MCF 10A (cell line): ENCODE results near the gene GAS2. TPM values are rescaled to one million over a fixed set of nuclear protein-coding genes. Genes with fewer than 3 reads are reported as not detected.

ENCODE experiments used
- BruUV-seq: library from RNA; stranded (reverse); fragments of 400-500 nt; replicated peaks from 2 replicates; lab custom pipeline; 2021; lab: Mats Ljungman, UMichigan
- CTCF ChIA-PET: fragments of 300-600 bp; sonication (Branson Sonifier 250); formaldehyde crosslinking; extraction: SDS; loops from one replicate; lab custom pipeline; 2021; ENCODE audit warnings: antibody characterized with exemption, inconsistent platforms; lab: Yijun Ruan, JAX
- POLR2A ChIA-PET: fragments of 300-600, 350-650 bp; sonication (Branson Sonifier 250); formaldehyde crosslinking; extraction: SDS; loops from one replicate; lab custom pipeline; 2020; ENCODE audit warnings: antibody characterized with exemption, inconsistent platforms; lab: Yijun Ruan, JAX
- DNase-seq: peaks from one replicate; pipeline ENCODE4 v3.0.0-alpha.2; 2018; ENCODE audit not compliant: unreplicated experiment
- H3K27ac Mint-ChIP-seq: one replicate; pipeline ENCODE4 v1.8.0; 2022; ENCODE audit warnings: mild to moderate bottlenecking, low read depth, mixed read lengths; ENCODE audit not compliant: unreplicated experiment
- H3K27me3 Mint-ChIP-seq: one replicate; pipeline ENCODE4 v1.8.0; 2022; ENCODE audit warnings: mixed read lengths; ENCODE audit not compliant: insufficient read depth, unreplicated experiment
- H3K36me3 Mint-ChIP-seq: one replicate; pipeline ENCODE4 v1.8.0; 2022; ENCODE audit warnings: mild to moderate bottlenecking, moderate library complexity, mixed read lengths; ENCODE audit not compliant: insufficient read depth, unreplicated experiment
- H3K4me1 Mint-ChIP-seq: one replicate; pipeline ENCODE4 v1.8.0; 2022; ENCODE audit warnings: mixed read lengths; ENCODE audit not compliant: insufficient read depth, unreplicated experiment
- H3K4me3 Mint-ChIP-seq: one replicate; pipeline ENCODE4 v1.8.0; 2022; ENCODE audit warnings: mild to moderate bottlenecking, moderate library complexity, mixed read lengths; ENCODE audit not compliant: unreplicated experiment
- H3K9me3 Mint-ChIP-seq: one replicate; pipeline ENCODE4 v1.8.0; 2022; ENCODE audit warnings: mixed read lengths; ENCODE audit not compliant: unreplicated experiment
- CTCF ChIP-seq: fragments of 200-600 bp; IDR thresholded peaks from one replicate; pipeline ENCODE4 v1.8.0; 2022; ENCODE audit warnings: antibody characterized with exemption, mild to moderate bottlenecking; ENCODE audit not compliant: unreplicated experiment
- intact Hi-C: fragments of 100-400 bp; cut with micrococcal nuclease; formaldehyde crosslinking; loops from 2 replicates; pipeline ENCODE4 v1.14.1; 2022
- total RNA-seq: library from RNA; stranded (reverse); gene quantifications from 2 replicates; pipeline ENCODE4 v1.2.3, GENCODE V29; 2022

Gene GAS2
- total RNA-seq, 1 experiment from 2014 or later = 1.4 TPM

- Mint-ChIP-seq H3K9me3 (no peaks in the 10 kb centered on the region), H3K27me3 (peaks cover 57% of the 10 kb centered on the region), H3K36me3 (no peaks in the 10 kb centered on the region), H3K4me3 (no peak overlapping the region), H3K4me1 (no peaks in the 10 kb centered on the region), H3K27ac (no peak overlapping the region)
- intact Hi-C loops = no loop called here
- no peak for TF ChIP-seq CTCF
- ChIA-PET CTCF (interaction anchor here (0.6 to 1.2 kb wide), 3 partner anchors 54 to 353 kb away, joined by 3 to 4 read pairs (median 3); no protein-coding TSS in a partner anchor), POLR2A (interaction anchor here (0.6 kb wide), 1 partner anchor 13 kb away, joined by 3 read pairs; no protein-coding TSS in a partner anchor)
- no peak for DNase-seq
- no TSS peak for BruUV-seq
Measured at GRCh38 chr11:22677153-22677903, 10.9 kb downstream of the GAS2 start.

- no peak for DNase-seq
- TF ChIP-seq CTCF = no peak
- peaks cover 27% of the 10 kb centered on the region for H3K27me3 Mint-ChIP-seq
- H3K9me3 Mint-ChIP-seq = no peaks in the 10 kb centered on the region
- no peak overlapping the region for H3K4me3 Mint-ChIP-seq
- ChIA-PET POLR2A (no interaction called here), CTCF (no interaction called here)
- no peaks in the 10 kb centered on the region for H3K4me1 Mint-ChIP-seq
- no peaks in the 10 kb centered on the region for H3K36me3 Mint-ChIP-seq
- no peak overlapping the region for H3K27ac Mint-ChIP-seq
- no TSS peak for BruUV-seq
- intact Hi-C loops = no loop called here
Measured at GRCh38 chr11:22680628-22681027, 14.2 kb downstream of the GAS2 start.

GRCh38 chr11:22681281-22681812, 14.9 kb downstream of the GAS2 start:
- intact Hi-C loops = no loop called here
- BruUV-seq = no TSS peak
- Mint-ChIP-seq H3K36me3 (no peaks in the 10 kb centered on the region), H3K4me3 (no peak overlapping the region), H3K27me3 (peaks cover 20% of the 10 kb centered on the region), H3K9me3 (no peaks in the 10 kb centered on the region), H3K27ac (no peak overlapping the region), H3K4me1 (no peaks in the 10 kb centered on the region)
- ChIA-PET POLR2A (no interaction called here), CTCF (interaction anchor here (0.6 kb wide), 1 partner anchor 10 kb away, joined by 3 read pairs; no protein-coding TSS in a partner anchor)
- DNase-seq = no peak
- TF ChIP-seq CTCF = no peak

- intact Hi-C loops = no loop called here
- no peaks in the 10 kb centered on the region for H3K36me3 Mint-ChIP-seq
- no peaks in the 10 kb centered on the region for H3K27me3 Mint-ChIP-seq
- ChIA-PET POLR2A (no interaction called here), CTCF (interaction anchor here (0.8 kb wide), 1 partner anchor 104 kb away, joined by 3 read pairs; no protein-coding TSS in a partner anchor)
- TF ChIP-seq CTCF = no peak
- H3K9me3 Mint-ChIP-seq = no peaks in the 10 kb centered on the region
- no peak for DNase-seq
- no peak overlapping the region for H3K27ac Mint-ChIP-seq
- no TSS peak for BruUV-seq
- H3K4me3 Mint-ChIP-seq = no peak overlapping the region
- H3K4me1 Mint-ChIP-seq = no peaks in the 10 kb centered on the region
Measured at GRCh38 chr11:22684082-22684481, 17.7 kb downstream of the GAS2 start.
